GM21423 (cell line): ENCODE data around the gene CSNK2A3.
A peak's percentile ranks its signal among the peaks of the same experiment; 100 is the strongest.

Experiments
- ATAC-seq: cut with Tn5 transposase; IDR thresholded peaks from one replicate; pipeline ENCODE4 v1.9.1; 2021; ENCODE audit warnings: mild to moderate bottlenecking, moderate library complexity; ENCODE audit not compliant: unreplicated experiment

The CSNK2A3 gene

GRCh38 chr11:11338304-11338703 is 14.7 kb downstream of the CSNK2A3 start:
- no peak for ATAC-seq

GRCh38 chr11:11336664-11337063 is 16.4 kb downstream of the CSNK2A3 start:
- no peak for ATAC-seq

- no peak for ATAC-seq
These were observed 18.0 kb downstream of the CSNK2A3 start for GRCh38 chr11:11335043-11335442.

- no peak for ATAC-seq
These were observed 18.4 kb downstream of the CSNK2A3 start for GRCh38 chr11:11334607-11335006.

- no peak for ATAC-seq
These were observed 20.8 kb downstream of the CSNK2A3 start for GRCh38 chr11:11332141-11332710.

GRCh38 chr11:11329062-11329806 is 23.8 kb downstream of the CSNK2A3 start:
- no peak for ATAC-seq

GRCh38 chr11:11324090-11324489 is 29.0 kb downstream of the CSNK2A3 start:
- ATAC-seq: no peak

- ATAC-seq: no peak
These were observed 30.9 kb downstream of the CSNK2A3 start for GRCh38 chr11:11322101-11322500.

- no peak for ATAC-seq
These were observed 32.2 kb downstream of the CSNK2A3 start for GRCh38 chr11:11320825-11321224.

- peak; percentile 71 for ATAC-seq
These were observed 34.1 kb downstream of the CSNK2A3 start for GRCh38 chr11:11318961-11319360.

- ATAC-seq: no peak
These were observed 34.6 kb downstream of the CSNK2A3 start for GRCh38 chr11:11318461-11318860.

- ATAC-seq: no peak
These were observed 36.3 kb downstream of the CSNK2A3 start for GRCh38 chr11:11316651-11317230.

- no peak for ATAC-seq
These were observed 39.0 kb downstream of the CSNK2A3 start for GRCh38 chr11:11313902-11314692.

GRCh38 chr11:11313426-11313825 is 39.6 kb downstream of the CSNK2A3 start:
- no peak for ATAC-seq

- no peak for ATAC-seq
These were observed 40.3 kb downstream of the CSNK2A3 start for GRCh38 chr11:11312738-11313137.

GRCh38 chr11:11311169-11311568 is 41.9 kb downstream of the CSNK2A3 start:
- ATAC-seq: no peak

- no peak for ATAC-seq
These were observed 43.1 kb downstream of the CSNK2A3 start for GRCh38 chr11:11309906-11310305.

GRCh38 chr11:11308249-11308648 is 44.8 kb downstream of the CSNK2A3 start:
- ATAC-seq: no peak

GRCh38 chr11:11306855-11307254 is 46.2 kb downstream of the CSNK2A3 start:
- ATAC-seq: no peak

GRCh38 chr11:11304550-11304949 is 48.5 kb downstream of the CSNK2A3 start:
- ATAC-seq: no peak

GRCh38 chr11:11302565-11302964 is 50.5 kb downstream of the CSNK2A3 start:
- no peak for ATAC-seq
